SU-DHL-6 (cell line): ENCODE data around the gene TERB2.

ENCODE experiments used
- CTCF ChIP-seq: fragments of 200-600 bp; sonication (generic); IDR thresholded peaks from one replicate; pipeline ENCODE4 v1.5.1; 2017; ENCODE audit warnings: antibody characterized with exemption, mild to moderate bottlenecking, low read length, moderate library complexity; ENCODE audit not compliant: insufficient read depth, poor library complexity, severe bottlenecking
- EZH2phosphoT487 ChIP-seq: fragments of 200-600 bp; sonication (generic), shearing (Covaris generic); conservative IDR thresholded peaks from 2 replicates; pipeline ENCODE4 v1.6.1; 2018; ENCODE audit warnings: mild to moderate bottlenecking, antibody characterized with exemption, low read length, moderate library complexity, mixed read lengths

DNA sequence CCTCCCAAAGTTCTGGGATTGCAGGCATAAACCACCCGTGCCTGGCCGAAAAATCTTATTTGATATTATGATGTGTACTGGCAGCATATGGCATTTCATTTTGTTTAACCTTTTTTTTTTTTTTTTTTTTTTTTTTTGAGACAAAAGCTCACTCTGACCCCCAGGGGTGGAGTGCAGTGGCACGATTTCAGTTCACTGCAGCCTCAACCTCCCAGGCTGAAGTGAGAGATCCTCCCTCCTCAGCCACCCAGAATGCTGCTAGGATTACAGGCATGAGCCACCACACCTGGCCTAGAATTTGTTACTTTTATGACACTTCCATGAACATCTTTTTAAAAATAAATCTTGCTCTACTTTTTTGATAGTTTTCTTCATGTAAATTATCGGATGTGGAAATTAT, 12.0 kb downstream of the TERB2 start:
- TF ChIP-seq CTCF (no peak), EZH2phosphoT487 (no peak)
